Pons (tissue), 1 donor: ENCODE results near the gene ZFYVE27.

Experiments used
- DNase-seq: peaks from one replicate; pipeline ENCODE4 v3.0.0-alpha.2; 2016; ENCODE audit warnings: low spot score

ZFYVE27 gene

GRCh38 chr10:97714401-97715258 is 22.3 kb upstream of the ZFYVE27 start:
- DNase-seq = no peak

GRCh38 chr10:97715259-97715874 is 21.6 kb upstream of the ZFYVE27 start:
- no peak for DNase-seq

- no peak for DNase-seq
These were observed 19.3 kb upstream of the ZFYVE27 start for GRCh38 chr10:97717627-97718026.

DNA sequence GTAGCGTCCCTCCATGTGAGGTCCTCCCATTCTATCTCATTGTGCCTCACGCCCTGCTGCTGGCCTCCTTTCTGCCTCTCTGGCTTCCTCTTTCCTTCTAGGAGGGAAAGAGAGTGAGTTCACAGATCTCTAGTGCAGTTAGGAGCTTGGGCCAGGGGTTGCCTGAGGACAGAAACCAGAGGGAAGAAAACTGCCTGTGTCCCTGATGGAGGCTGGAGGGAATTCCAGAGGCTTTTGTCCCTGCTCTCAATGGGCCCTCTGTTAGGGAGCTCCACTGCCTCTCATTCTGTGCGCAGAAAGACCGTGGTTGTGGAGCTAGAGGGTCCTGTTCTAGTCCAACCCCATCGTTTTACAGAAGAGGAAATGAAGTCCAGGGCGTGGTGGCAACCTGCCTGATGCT is 18.8 kb upstream of the ZFYVE27 start:
- DNase-seq = peak; percentile 96

GRCh38 chr10:97718659-97719142 is 18.2 kb upstream of the ZFYVE27 start:
- DNase-seq = peak; percentile 44

DNA sequence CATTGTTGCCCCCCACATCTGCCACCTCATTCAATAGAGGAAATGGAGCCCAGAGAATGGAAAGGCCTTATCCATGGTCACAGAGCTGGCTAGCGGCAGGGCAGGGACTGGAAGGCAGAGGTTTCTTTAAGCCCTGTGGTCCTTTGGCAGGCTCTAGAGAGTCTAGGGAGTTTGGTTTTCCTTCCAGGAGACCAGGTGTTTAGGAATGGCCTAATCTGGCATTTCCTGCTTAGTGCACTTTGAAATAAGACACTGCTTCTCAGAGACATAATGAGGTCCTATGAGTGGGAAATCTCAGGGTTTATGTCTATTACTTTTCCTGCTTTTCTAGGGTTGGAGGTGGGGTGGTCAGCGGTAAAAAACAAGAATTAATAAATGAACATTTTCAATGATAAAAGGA is 17.3 kb upstream of the ZFYVE27 start:
- no peak for DNase-seq

- no peak for DNase-seq
These were observed 14.8 kb upstream of the ZFYVE27 start for GRCh38 chr10:97721871-97722780.

DNA sequence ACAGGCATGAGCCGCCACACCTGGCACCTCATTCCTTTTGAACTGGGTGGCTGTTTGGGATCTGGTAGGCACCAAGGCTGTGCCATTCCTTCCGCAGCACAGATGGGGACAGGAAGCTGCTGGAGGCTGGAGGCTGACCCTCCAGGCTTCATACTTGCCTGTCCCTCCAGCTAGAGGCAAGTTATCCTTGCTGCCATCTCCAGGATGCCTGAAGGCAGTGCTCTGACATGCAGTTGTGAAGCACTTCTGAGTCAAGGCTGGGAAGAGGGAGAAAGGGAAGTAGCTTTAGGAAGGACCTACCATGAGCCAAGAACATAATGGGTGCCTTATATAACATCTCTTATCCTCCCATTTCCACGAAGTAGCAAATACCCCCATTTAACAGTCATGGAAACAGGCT is 13.9 kb upstream of the ZFYVE27 start:
- no peak for DNase-seq

- no peak for DNase-seq
These were observed 12.5 kb upstream of the ZFYVE27 start for GRCh38 chr10:97724341-97724941.

DNA sequence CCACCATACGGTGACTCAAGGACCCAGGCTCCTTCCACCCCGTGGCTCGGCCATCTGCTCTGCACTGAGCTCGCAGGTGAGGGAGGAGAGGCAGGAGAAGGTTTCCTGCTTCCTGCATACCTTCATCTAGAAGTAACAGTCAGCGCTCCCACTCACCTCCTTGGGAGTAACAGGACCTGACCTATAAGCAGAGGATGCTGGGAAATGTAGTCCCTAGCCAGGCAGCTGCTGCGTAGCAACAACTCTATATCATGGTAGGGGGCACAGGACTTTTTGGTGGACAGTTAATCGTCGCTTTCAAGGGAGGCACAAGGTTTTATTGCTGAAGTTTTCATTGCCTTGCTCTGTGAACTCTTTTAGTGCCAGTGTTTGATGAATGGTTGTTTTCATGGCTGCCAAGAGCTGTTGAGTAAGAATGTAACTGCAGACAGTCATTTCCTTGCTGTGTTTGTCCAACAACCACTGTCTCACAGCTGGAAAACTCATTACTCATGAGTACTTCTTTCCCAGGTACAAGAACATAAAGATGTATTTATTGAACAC is 10.2 kb upstream of the ZFYVE27 start:
- peak; percentile 55 for DNase-seq

- no peak for DNase-seq
These were observed 7.9 kb upstream of the ZFYVE27 start for GRCh38 chr10:97729014-97729413.

DNA sequence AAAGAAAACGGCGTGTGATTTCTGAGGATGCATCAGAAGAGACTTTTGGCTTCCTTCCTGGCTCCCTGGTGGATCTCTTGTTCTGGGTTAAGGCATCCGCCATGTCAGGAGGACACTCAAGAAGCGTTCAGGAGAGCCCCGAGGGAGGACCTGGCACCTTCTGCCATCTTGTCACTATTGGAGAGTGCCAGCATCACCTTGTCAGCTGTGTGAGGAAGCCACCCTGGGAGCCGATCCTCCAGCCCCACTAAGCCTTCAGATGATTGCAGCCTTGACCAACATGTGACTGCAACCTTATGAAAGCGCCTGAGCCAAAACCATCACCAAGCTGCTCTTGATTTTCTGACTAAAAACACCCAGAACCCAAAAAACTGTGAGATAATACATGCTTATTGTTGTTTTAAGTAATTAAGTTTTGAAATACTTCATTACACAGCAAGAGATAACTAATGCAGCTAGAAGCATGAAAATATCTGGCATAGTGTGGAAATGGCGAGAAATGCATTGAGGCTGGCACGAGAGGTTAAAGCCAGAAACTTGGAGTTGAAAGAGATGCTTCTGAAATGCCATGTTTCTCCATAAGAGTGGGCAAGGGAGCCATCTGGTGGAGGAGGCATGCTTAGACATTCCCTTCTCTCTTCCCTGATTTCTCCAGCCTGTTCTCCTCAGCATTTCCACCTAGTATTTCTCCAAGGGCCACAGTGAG is 5.4 kb upstream of the ZFYVE27 start:
- DNase-seq = peak; percentile 91

GRCh38 chr10:97732052-97732359 is 4.9 kb upstream of the ZFYVE27 start:
- DNase-seq = no peak

DNA sequence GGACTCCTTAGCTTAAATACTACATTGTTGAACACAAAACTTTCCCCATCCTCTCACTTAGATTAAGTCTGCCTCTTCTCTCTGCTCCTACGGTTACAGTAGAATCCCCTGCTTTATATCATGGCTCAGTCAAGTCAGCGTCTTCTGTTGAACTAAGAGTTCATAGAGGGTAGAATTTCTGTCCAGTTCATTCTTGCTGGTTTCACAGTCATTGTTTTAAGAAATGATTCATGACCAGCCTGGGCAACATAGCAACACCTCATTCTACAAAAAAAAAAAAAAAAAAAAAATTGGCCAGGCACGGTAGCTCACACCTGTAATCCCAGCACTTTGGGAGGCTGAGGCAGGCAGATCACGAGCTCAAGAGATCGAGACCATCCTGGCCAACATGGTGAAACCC is 3.7 kb upstream of the ZFYVE27 start:
- DNase-seq = no peak

GRCh38 chr10:97734021-97734420 is 2.9 kb upstream of the ZFYVE27 start:
- DNase-seq = no peak

DNA sequence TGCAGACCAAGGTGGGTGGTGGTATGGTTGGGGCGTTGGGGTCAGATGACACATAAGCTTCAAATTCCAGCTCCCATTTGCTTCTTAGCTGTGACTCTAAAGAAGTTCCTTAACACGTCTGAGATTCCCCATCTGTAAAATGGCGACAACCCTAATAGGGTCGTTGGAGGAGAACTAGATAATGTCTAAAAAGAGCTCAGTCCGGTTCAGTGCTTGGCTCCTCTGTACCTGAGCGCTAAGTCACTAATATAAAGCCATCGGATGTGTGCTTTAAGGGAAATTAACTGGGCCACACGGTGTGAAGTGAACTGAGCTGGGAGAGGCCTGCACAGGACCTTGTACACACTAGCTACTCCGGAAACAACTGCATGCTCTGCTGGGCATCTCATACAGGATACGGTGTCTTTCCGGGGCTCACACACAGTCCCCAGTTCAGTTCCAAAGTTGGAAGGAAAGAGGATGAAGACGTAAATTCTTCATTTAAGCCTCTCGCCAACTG is 476 bp upstream of the ZFYVE27 start:
- no peak for DNase-seq

- DNase-seq = no peak
These were observed 890 bp downstream of the ZFYVE27 start for GRCh38 chr10:97737770-97738265.

DNA sequence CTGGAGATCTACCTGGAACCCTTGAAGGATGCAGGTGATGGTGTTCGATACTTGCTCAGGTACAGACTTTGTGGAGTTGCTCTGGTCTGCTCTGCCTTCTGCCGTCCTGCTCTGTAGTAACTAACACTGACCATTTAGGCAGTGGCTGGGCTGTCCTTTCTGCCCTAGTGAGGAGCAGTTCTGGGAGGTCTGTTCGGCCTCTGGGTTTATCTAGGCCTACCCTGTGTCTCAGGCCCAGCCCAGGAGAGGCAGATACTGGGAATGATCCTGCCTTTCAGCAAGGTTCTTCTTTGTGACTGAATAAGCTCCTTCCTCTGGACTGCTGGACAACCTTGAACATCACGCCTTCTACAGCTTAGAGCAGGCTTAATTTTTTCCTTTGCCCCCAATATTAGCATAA is 1.7 kb downstream of the ZFYVE27 start:
- DNase-seq = no peak

DNA sequence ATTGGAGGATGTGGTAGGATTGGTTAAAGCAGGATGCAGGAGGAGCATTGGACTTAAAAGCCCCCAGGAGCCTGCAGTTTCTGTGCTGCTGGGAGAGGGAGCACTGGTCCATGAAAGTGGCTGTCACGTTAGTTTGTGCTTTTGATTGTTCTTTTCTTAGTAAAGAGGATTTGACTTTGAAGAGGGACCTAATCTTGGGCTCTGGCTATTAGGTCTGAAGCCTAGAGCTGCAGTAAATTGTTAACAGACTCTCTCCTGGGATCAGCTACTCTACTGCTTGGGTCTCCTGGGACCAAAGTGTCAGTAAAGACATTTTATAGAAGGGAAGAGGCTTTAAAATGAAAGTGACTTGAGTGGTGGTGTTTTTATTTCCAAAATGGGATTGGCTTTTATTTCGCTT is 3.7 kb downstream of the ZFYVE27 start:
- DNase-seq = no peak

DNA sequence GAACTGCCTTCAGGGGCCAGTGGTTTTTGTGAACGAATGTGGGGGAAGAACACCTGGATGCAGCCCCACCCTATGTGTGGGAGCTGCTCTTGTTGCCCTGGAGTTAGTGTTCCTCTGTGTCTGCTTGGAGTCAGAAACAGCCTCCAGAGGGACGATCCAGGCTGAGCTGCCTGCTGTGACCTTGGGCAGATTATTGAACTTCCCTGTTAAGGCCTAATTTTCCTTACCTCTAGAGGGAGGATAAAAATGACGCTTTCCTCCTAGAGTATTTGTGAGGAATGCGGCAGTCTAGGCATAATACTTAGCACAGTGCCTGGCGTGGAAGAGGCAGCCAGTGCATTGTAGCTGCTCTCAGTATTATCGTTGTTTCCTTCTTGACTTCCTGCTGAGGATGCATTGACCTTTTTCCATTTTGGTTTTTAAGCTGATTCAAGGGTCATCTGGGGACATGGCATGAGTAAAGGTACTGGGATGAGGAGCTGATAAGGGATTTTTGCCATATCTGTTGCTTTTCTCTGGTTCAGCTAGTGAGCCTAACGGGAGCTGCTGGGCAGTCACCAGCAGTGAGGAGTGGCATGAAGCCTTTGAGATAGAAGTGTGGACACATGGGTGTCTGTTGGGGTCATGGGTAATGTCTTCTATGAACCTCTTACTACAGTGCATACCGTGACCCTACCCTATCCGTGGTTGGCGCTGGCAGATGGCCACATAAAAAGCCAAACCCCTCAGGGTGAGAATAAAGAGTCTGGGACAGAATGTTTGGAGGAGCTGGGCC is 6.4 kb downstream of the ZFYVE27 start:
- no peak for DNase-seq
